GM20000 (cell line): ENCODE measurements around the gene TOX4.

ENCODE experiments used
- DNase-seq: peaks from one replicate; pipeline ENCODE4 v3.0.0; 2012; ENCODE audit warnings: low spot score
- TF ChIP-seq, protein P1 (sequence below): IDR thresholded peaks from 2 replicates; pipeline ENCODE4 v1.5.1; 2012; ENCODE audit warnings: mild to moderate bottlenecking, control low read depth; ENCODE audit errors: extremely low read depth, missing control alignments

TOX4 gene

DNA sequence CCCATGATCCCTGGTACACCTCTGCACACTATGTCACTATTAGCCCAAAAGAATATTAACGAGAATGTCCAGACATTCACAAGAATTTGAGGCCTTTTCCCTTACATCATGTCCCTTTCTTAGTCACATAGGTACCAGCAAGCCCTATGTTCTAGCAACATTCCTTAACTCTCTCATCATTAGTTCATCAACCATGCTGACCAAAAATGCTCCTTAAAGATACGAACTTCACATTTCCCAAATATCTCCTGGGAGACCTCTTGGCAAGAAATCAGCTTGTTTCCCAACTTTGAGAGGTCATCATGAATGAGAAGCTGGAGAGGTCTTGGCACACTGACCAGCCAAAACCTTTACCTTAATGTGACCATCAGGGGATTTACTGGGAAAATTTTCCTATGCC lies 44.5 kb downstream of the TOX4 start:
- TF ChIP-seq, protein P1, sequence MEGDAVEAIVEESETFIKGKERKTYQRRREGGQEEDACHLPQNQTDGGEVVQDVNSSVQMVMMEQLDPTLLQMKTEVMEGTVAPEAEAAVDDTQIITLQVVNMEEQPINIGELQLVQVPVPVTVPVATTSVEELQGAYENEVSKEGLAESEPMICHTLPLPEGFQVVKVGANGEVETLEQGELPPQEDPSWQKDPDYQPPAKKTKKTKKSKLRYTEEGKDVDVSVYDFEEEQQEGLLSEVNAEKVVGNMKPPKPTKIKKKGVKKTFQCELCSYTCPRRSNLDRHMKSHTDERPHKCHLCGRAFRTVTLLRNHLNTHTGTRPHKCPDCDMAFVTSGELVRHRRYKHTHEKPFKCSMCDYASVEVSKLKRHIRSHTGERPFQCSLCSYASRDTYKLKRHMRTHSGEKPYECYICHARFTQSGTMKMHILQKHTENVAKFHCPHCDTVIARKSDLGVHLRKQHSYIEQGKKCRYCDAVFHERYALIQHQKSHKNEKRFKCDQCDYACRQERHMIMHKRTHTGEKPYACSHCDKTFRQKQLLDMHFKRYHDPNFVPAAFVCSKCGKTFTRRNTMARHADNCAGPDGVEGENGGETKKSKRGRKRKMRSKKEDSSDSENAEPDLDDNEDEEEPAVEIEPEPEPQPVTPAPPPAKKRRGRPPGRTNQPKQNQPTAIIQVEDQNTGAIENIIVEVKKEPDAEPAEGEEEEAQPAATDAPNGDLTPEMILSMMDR = no peak
- no peak for DNase-seq

- TF ChIP-seq, protein P1 = no peak
- no peak for DNase-seq
Observed at GRCh38 chr14:21523203-21523602, 46.2 kb downstream of the TOX4 start.

DNA sequence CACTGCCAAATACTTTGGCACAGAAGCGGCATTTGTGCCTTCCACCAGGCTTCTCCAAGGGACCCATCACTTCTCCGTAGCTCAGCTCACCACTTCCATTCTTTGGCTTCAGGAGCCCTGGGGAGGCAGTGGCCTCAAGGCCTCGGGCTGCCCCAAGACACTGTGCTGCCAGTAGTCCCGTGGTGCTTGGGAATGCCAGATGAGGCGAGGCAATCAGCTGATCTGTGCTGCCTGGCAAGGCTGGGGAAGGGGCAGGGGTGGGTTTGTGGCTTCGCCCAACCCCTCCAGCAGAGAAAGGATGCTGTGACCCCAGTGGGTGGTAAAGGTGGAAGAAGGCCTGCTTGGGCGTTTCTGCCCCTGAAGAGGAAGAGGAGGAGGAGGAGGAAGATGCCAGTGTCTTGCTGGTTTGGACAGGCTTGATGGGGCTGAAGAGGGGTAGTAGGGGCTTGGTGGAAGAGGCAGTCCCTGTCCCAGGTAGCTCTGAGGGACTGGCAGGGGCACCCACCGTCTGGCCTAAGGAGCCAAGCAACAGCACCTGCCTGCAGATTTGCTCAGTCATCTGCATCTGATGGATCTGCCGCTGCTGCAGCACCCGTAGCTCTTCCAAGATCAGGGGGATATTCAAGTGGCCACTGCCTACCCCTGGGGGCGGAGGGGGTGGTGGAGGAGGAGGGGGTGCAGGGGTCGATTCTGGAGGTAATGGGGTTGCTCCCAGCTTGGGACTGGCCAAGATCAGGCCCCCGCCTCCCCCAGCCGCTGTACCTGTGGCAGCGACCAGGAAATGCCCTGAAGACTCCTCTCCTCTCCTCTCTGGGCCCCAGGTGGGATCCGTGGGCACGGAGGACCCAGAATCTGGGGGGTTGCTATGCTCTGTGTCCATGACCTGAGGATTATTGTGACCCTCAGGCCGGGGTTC lies 47.8 kb downstream of the TOX4 start:
- no peak for DNase-seq
- TF ChIP-seq, protein P1 = no peak

- no peak for DNase-seq
- TF ChIP-seq, protein P1 = no peak
Observed at GRCh38 chr14:21525571-21525961, 48.6 kb downstream of the TOX4 start.

- peak; percentile 78 for DNase-seq
- TF ChIP-seq, protein P1 = no peak
Observed at GRCh38 chr14:21525962-21526671, 49.1 kb downstream of the TOX4 start, which contains the start of gene SALL2. SALL2 (minus strand) TSS chr14:21526346; CDS start chr14:21526127, 219 bp downstream.

- TF ChIP-seq, protein P1 = no peak
Observed at GRCh38 chr14:21526672-21527317, 49.8 kb downstream of the TOX4 start.

More at GRCh38 chr14:21526672-21527317, 49.8 kb downstream of the TOX4 start:
- no peak for DNase-seq
